Measurements from ENCODE around the gene PMEPA1. TPM values are rescaled to one million over a fixed set of nuclear protein-coding genes. Genes with fewer than 3 reads are reported as not detected.

PMEPA1 gene
- total RNA-seq, 1 donor: 1.9 TPM

DNA sequence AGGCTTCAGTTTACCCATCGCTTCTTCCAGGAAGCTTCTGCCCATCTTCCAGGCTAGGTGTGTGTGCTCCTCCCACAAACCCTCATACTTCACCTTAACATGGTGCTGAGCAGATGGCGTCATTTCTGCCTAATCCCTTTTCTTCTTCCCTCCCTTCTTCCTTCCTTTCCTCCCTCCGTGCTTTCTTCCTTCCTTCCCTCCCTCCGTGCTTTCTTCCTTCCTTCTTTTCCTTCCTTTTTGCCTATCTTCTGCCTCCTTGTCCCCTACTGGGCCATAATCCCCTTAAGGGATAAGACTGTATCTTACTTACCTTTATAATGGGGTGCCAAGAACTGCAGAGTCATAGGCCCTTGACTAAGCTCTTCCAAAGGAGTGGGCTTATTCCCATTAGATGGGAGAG is 27.5 kb upstream of the PMEPA1 start:
- no peak for DNase-seq (ENCODE audit: low read depth in 2 of 3, low spot score in 2 of 3)

GRCh38 chr20:57736738-57737347 is 27.0 kb upstream of the PMEPA1 start:
- no peak for DNase-seq (ENCODE audit: low read depth in 2 of 3, low spot score in 2 of 3)

DNA sequence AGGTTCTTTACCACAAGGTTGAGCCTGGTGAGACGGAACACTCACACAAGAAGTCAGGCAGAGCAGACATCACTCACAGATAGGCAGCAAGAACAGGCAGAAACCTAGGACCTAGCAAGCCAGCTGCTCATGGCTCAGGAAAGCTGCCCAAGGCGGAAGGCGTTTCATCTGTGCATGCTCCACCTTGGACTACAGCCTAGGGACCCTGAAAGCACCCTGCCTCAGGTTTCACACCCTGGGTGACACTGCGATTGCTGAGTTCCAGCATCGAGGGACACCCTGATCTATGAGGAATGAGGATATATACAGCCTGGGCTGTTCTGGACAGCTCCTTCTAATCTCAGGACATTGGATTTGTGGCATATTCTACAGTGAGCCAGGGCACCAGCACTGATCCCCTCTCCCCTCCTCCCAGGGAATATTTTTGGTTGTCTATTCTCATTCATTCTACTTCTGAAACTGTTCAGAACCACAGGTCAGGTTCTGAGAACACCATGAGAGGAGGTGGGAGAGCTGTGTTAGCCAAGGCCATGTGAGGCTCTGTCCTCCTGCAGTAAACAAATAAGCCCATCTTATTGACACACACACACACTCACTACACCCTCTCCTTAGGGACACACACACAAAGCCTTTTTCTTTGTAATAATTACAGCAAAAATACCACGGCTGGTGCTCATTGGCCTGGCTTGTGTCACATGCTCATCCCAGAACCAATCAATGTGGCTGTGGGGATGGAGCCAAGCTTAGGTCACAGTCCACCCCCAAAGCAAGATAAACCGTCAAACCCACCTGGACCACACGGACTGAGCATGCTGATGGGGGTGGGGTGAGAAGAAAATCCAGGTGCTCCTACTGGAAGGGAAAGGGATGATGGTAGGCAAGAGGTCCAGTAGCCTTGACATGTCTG is 26.3 kb upstream of the PMEPA1 start:
- no peak for DNase-seq (ENCODE audit: low read depth in 2 of 3, low spot score in 2 of 3)

GRCh38 chr20:57734754-57735153 is 24.9 kb upstream of the PMEPA1 start:
- DNase-seq (ENCODE audit: low read depth in 2 of 3, low spot score in 2 of 3): no peak

DNA sequence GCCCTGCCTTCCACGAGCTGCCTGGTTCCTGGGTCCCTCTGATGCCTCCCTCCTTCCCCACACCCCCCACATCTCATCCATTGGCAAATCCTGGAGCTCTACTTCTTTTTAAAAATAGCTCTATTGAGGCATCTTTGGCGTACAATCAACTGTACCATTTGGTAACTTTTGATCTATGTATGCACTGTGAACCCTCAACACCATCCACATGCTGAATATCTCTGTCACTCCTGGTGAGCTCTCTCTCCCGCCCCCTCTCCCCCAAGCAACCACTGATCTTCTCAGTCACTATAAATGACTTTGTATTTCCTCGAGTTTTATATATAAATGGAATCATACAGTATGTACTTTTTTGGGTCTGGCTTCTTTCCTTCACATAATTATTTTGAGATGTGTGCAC is 22.4 kb upstream of the PMEPA1 start:
- no peak for DNase-seq (ENCODE audit: low read depth in 2 of 3, low spot score in 2 of 3)

DNA sequence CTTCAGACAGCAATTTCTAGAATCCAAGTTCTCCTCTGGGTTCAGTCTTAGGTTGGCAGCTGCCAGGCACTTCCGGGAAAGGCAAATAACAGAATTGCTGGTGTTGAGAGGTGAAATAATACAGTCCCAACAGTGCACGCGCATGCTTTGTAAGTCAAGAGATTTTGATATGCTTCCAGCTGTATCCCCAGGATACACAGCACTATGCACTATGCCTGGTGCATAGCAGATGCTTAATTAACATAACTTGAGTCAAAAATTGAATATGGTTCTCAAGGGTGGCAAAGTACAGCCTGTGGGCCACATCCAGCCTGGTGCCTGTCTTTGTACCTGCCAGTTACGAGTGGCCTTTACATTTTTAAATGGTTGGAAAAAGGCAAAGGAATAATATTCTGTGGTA is 18.9 kb upstream of the PMEPA1 start:
- no peak for DNase-seq (ENCODE audit: low read depth in 2 of 3, low spot score in 2 of 3)

DNA sequence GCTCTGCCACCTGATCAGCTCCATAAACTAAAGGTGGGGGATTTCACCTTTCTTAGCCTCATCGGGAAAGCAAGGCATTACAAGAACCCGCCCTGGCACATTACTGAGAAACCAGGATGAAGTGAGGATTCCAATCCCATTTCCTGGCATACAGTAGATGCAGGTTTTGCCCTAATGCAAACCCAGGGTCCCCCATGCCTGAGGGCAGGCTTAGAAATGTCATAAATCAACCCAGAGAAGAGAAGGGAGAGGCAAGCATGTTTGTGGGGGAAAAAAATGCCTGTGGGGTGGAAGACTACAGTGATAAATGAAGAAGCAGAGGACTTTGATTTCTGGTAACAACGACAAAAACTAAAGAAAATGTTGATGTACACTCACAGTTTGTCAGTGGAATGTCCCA is 18.0 kb upstream of the PMEPA1 start:
- no peak for DNase-seq (ENCODE audit: low read depth in 2 of 3, low spot score in 2 of 3)

- no peak for DNase-seq (ENCODE audit: low read depth in 2 of 3, low spot score in 2 of 3)
Observed at GRCh38 chr20:57725636-57726035, 15.8 kb upstream of the PMEPA1 start.

- DNase-seq (ENCODE audit: low read depth in 2 of 3, low spot score in 2 of 3): no peak
Observed at GRCh38 chr20:57724610-57725405, 15.0 kb upstream of the PMEPA1 start.

DNA sequence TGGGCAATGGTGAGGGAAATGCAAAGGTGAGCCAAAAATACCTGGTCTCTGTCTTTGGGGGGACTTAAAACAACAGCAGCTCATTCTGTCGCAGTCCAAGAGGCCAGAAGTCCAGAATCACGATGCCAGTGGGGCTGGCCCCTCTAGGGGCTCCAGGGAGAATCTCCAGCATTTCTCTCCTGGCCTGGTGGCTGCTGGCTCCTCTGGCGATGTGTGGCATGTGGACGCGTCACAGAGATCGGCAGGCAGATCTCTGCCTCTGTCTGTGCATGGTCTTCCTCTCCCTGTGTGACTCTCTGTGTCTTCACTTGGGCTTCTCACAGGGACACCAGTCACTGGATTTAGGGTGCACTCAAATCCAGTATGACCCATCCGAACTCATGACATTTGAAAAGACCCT is 14.0 kb upstream of the PMEPA1 start:
- no peak for DNase-seq (ENCODE audit: low read depth in 2 of 3, low spot score in 2 of 3)

DNA sequence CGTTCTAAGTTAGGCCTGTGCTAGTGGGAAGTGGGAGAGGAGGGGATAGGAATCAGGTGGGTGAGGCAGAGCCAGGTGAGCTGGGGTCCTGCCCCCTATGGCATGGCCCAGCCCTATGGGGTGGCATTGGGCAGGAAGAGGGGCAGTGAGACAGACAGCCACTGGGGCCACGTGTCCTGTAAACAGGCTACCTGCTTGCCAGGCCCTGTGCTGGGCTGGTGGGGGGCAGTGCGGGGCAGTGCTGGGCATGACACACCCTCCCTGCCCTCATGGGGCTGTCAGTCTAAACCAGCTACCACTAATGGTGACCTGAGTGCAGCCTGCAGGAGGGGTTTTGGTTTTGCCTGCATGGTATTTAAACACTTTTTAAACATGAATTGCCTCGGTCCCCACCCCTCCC is 10.1 kb upstream of the PMEPA1 start:
- DNase-seq (ENCODE audit: low read depth in 2 of 3, low spot score in 2 of 3): no peak

DNA sequence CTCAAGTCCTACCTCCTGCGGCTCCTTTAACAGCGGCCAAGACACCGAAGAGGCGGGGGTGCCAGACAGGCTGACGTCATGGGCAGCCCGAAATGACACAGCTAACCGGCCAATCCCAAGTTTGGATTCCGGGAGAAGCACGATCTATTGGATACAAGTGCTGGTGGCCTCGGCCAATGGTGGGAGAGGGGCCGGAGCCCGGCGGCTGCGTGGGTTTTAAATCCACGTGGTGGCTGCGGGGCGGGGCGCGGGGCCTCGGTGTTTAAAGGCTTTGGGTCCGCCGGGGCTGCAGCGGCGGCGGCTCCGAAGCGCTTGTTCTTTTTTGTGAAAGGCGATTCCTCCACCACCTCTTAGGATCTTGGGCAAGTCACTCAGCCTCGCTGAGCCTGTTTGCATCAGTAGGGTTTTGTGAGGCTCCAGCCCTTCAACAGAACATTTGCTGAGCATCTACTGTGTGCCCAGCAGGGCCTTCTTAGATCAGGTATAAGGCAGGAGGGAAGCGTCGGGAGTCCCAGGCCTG is 8.7 kb upstream of the PMEPA1 start:
- DNase-seq (ENCODE audit: low read depth in 2 of 3, low spot score in 2 of 3): peak; percentile 72 to 97 (median 97)

DNA sequence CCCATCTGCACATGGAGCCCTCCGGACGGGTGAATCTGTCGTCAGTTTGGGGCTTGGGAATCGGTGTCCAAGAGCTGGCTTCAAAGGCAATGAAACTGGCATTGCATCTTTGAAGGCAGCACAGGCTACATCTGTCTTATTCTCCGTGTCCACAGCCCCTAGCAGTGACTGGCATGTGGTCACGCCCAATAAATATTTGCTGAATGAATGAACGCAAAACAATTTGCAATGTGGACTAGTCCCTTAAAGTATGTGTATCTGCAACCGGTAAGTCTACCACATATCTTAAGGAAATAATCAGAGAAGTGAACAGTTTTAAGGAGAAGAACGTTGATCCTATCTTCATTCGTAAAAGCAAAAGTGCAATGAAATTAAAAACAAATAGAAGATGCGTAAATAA is 8.0 kb upstream of the PMEPA1 start:
- DNase-seq (ENCODE audit: low read depth in 2 of 3, low spot score in 2 of 3): no peak

GRCh38 chr20:57716901-57717300 is 7.1 kb upstream of the PMEPA1 start:
- DNase-seq (ENCODE audit: low read depth in 2 of 3, low spot score in 2 of 3): no peak

DNA sequence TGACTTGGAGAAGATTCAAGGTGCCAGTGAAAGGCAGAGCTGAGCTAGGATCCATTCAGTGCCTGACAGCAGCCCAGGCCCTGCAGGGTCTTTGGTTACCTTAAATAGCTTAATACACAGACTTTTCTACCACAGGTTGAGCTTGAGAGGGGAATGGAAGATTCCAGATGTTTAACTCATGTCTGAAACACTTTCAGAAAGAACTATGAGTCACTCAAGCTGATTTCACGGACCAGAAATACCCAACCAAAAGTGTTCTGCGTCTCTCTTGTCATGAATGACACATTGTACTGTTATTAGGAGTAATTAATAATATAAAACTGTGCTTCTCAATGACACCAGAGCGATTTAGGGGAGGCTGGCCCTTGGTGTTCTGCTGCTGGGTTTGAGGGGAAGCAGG is 6.4 kb upstream of the PMEPA1 start:
- DNase-seq (ENCODE audit: low read depth in 2 of 3, low spot score in 2 of 3): no peak

DNA sequence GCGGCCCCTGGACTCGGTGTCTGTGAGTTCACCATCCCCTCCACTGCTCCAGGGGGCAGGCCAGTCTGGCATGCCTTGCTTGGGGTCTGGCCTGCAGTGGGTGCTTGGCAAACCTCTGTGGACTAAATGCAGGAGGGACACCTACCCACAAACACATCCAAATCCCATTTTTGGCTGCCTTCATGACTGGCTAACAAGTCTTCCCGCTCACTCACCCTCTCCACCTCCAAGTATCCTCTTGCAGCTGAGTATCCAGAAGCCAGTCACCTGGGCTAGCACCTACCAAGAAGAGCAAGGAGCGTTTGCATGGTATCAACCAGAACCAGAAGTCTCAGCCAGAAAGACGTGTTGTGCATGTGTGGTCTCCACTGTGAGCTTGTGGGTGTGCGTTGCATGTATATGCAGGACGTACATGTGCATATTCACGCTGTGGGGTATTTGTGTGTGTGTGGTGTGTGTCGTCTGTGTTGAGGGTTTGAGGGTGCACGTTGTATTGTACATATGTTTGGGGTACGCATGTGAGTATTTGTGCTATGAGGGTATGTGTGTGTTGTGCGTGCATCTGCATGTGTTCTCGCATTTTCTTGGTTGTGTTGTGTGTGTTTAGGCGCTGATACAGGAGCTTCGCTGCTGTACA is 5.6 kb upstream of the PMEPA1 start:
- no peak for DNase-seq (ENCODE audit: low read depth in 2 of 3, low spot score in 2 of 3)

- DNase-seq (ENCODE audit: low read depth in 2 of 3, low spot score in 2 of 3): no peak
Observed at GRCh38 chr20:57714409-57715267, 4.8 kb upstream of the PMEPA1 start.

GRCh38 chr20:57713951-57714350 is 4.1 kb upstream of the PMEPA1 start:
- no peak for DNase-seq (ENCODE audit: low read depth in 2 of 3, low spot score in 2 of 3)

DNA sequence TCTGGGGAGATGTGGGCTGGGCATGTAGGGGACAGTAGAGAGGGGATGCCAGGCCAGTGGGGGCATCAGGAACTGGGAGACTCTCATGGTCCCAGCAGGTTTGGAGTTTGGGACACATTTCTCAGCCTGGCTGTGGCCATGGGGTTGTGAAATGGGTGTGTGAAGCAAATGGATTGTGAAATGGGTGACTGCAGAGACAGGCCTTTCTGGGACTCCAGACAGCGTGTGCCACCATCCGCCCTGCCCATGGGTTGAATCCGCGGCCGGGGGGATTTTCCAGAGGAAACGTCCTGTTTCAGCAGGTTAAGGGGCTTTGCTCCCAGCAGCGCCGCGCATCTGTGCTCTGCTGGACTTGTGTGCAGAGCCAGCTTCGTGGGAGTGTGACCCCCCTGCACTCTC is 3.7 kb upstream of the PMEPA1 start:
- no peak for DNase-seq (ENCODE audit: low read depth in 2 of 3, low spot score in 2 of 3)

All from hematopoietic multipotent progenitor cell (in vitro differentiated cells).